CD4-positive, alpha-beta T cell treated with Interleukin-17A for 4 hours (primary cell): ENCODE results near the gene CHST11.
"Not testable (repeated sequence)": the region's sequence is repeated elsewhere in the genome, so short reads cannot be mapped to it uniquely, and the experiment has no call there.

Experiments used
- DNase-seq: peaks from one replicate; pipeline ENCODE4 v3.0.0-alpha.2; 2020; ENCODE audit warnings: mixed read lengths

CHST11 gene

GRCh38 chr12:104729091-104729490 is 272.3 kb downstream of the CHST11 start:
- DNase-seq: no peak

GRCh38 chr12:104729610-104730446 is 273.1 kb downstream of the CHST11 start:
- no peak for DNase-seq

- DNase-seq: no peak
Observed at GRCh38 chr12:104730763-104731162, 274.0 kb downstream of the CHST11 start.

GRCh38 chr12:104733717-104734175 is 277.0 kb downstream of the CHST11 start:
- DNase-seq: peak; percentile 31

GRCh38 chr12:104734541-104735095 is 277.9 kb downstream of the CHST11 start:
- peak; percentile 2 for DNase-seq

- DNase-seq: no peak
Observed at GRCh38 chr12:104735801-104736200, 279.1 kb downstream of the CHST11 start.

- no peak for DNase-seq
Observed at GRCh38 chr12:104736307-104736706, 279.6 kb downstream of the CHST11 start.

- DNase-seq: no peak
Observed at GRCh38 chr12:104737113-104737512, 280.4 kb downstream of the CHST11 start.

- DNase-seq: no peak
Observed at GRCh38 chr12:104737791-104738301, 281.1 kb downstream of the CHST11 start.

GRCh38 chr12:104738331-104738730 is 281.6 kb downstream of the CHST11 start:
- no peak for DNase-seq

GRCh38 chr12:104738776-104739642 is 282.3 kb downstream of the CHST11 start:
- DNase-seq: no peak

- no peak for DNase-seq
Observed at GRCh38 chr12:104740668-104741067, 283.9 kb downstream of the CHST11 start.

GRCh38 chr12:104741077-104741476 is 284.3 kb downstream of the CHST11 start:
- no peak for DNase-seq

- no peak for DNase-seq
Observed at GRCh38 chr12:104741497-104742367, 285.0 kb downstream of the CHST11 start.

- no peak for DNase-seq
Observed at GRCh38 chr12:104742551-104743201, 285.9 kb downstream of the CHST11 start.

GRCh38 chr12:104743202-104743580 is 286.4 kb downstream of the CHST11 start:
- DNase-seq: no peak

- DNase-seq: not testable (repeated sequence)
Observed at GRCh38 chr12:104743753-104744548, 287.2 kb downstream of the CHST11 start.

GRCh38 chr12:104746467-104747088 is 289.8 kb downstream of the CHST11 start:
- DNase-seq: no peak

GRCh38 chr12:104747330-104747729 is 290.6 kb downstream of the CHST11 start:
- no peak for DNase-seq

- peak; percentile 21 for DNase-seq
Observed at GRCh38 chr12:104747955-104748354, 291.2 kb downstream of the CHST11 start.
